Measurements from ENCODE around the gene LHX4.

The LHX4 gene

DNA sequence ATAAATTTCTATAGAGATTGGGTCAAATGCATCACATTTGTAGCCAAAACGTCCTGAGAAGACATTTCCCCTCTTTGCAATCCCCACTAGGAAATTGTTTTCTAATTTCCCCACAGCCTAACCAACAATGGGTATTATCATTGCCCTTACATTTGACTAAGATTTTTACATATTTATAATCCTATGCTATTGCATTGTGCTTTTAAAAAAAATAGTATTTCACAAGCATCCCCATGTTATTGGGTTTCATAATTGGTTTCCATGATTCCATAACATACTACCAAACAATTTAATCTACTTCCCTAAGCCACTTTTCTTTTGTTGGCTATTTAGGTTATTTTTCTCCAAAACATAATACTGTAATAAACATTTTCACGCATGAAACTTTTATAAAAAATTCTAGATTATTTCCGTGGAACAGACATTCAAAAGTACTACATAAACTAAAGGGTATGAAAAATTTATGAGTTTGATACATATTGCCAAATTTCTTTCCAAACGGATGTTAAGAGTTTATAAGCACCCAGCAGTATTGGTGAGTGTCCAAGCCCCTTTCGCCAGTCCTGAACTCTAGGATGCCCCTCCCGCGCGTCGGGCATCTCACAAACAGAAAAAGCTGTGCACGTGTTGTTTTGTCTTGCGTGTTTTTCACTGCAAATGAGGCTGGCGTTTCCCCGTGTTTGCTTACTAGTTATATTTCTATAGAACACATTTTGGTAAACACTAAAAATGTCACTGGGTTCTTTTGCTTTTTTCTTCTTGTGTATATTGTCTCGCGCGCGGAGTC, 2.0 kb upstream of the LHX4 start:
- no peak for DNase-seq (ENCODE audit: low read depth)

DNA sequence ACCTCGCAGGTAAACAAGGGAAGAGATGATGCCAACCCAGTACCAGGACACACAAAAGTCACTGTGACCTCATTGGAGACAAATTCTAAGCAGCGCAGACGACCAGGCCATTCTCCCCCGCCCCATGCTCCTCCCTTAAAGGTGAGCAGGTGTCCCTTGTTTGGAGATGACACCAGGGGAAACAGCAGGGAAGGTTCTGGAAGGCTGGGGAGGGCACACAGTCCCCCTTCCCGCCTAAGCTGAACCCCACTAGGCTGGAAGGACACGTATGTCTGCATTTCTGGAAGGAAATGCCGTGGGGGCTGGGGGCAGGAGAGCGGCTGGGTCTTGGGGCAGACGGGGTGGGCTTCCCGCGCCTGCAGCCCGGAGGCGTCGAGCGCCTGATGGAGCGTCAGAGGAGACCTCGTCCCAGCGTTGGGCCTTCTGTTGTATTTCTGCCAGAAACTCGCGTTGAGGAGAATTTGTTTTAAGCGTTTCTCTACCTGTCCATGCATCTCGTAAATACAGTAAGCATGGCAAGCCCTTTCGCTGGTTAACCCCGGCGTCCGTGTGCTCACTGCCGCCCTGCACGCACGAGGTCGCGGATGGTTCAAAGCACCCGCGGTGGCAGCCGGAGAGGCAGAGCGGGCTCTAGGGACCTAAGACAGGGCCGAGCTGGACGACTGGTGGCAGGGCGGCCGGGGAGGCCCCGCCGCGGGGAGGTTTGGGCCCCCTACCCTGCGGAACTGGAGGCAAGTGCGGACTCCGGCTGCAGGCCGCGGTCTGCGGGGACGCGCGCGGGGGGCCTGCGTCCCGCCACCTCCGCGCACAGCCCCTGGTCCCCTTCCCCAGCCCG, 1.2 kb upstream of the LHX4 start:
- DNase-seq (ENCODE audit: low read depth): no peak

DNA sequence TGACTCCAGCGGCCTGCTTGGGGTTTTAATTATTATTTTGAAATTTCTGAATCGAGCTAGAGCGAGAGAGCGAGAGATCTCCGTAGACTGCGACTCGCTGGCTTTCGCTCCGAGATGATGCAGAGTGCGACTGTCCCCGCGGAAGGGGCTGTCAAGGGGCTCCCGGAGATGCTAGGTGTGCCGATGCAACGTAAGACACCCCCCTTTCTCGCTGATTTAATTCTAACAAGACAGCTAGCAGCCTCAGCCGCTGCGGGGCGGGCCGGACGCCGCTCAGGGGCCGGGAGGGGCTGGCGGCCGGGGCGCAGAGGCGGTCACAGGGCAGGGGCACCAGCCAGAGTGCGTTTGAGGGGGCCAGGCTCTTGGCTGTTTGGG, 339 bp downstream of the LHX4 start:
- no peak for DNase-seq (ENCODE audit: low read depth)

DNA sequence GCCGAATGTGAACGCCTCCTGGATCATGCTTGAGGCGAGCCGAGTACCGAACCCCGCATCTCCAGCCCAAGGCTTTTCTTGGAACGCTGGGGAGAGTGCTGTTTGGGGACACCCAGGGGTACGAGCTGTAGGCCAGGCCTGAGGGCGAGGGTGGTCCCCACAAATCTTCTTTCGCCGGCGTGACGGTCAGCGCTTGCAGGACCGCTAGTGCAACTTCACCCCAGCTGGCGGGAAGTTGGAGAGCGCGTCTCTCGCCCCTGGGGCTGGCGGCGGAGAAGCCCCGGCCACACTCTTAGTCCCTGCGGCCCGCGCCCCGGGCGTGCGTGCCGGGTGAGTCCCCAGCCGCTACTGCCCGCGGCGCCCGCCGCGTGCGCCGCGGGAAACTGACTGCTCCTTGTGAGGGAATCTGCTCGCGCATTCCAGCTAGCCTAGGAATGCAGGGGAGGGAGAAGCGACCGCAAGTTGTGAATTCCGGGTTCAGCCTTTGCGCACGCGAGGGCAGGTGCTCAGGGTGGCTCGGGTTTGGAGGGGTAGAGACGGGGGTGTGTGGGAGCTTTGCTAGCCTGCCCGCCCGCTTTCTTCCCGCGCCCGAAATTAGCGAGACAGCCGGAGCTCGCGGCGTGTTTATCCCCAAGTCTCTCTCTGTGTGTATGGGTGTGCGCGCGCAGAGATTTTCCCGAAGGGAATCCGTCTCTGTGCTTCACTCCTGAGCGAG, 884 bp downstream of the LHX4 start:
- DNase-seq (ENCODE audit: low read depth): no peak

DNA sequence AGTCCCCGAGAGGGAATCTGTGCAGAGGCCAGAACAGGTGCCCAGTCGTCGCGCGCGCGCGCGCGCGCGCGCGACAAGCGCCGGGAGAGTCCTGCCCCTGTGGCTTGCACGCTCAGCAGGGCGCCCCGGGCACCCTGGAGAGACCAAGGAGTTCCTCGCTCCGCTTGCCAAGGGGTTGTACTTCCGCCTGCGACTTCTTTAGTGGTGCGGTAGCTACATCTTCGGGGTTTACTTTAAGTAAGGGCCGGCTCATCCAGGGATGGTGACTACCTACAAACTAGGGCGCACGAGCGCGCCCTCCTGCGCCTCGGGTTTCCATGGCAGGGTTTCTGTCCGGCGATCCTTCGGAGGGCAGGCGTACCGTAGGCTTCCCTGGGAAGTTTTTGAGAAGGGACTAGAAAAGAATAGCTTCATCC, 1.4 kb downstream of the LHX4 start:
- no peak for DNase-seq (ENCODE audit: low read depth)

DNA sequence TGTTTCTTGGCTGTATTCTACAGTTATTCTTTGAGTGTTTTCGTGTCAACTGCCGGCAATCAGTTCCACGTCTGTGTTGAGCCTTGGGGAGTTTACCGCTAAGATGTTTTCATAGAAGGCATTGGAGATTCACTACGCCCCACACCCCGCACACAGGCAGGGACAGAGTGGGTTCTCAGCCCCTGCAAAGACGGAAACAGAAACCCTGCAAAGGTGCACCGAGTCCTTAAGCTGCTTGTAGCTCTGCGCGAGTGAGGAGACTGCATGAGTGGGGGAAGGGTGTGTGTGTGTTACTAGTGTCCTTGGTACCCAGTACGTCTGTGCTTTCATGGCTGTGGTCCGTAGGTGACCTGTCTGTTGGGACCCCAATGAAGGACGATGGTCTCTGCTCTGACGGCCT, 1.9 kb downstream of the LHX4 start:
- no peak for DNase-seq (ENCODE audit: low read depth)

DNA sequence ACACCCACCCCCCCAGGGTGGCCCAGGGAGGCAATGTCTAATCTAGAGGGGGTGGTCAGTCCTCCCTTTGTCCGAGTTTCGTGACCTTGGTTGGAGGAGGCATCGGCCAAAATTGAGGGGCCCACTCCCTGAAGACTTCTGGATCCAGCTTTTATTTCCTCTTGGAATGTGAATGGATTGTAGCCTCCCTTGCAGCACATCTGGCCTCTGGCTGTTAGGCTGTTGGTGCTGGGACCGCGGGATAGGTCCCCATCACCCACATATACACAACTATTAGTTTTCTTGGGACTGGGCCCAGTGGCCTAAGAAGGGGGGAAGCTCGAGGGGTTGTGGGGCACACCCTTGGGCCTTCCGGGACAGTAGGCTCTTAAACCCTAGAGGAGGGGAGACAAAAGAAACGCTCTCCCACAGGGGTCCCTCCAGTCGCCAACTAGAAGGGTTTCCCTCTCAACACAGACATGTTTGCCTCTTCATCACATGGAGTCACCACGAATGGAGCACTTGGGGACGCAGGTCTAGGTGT, 2.5 kb downstream of the LHX4 start:
- DNase-seq (ENCODE audit: low read depth): no peak

DNA sequence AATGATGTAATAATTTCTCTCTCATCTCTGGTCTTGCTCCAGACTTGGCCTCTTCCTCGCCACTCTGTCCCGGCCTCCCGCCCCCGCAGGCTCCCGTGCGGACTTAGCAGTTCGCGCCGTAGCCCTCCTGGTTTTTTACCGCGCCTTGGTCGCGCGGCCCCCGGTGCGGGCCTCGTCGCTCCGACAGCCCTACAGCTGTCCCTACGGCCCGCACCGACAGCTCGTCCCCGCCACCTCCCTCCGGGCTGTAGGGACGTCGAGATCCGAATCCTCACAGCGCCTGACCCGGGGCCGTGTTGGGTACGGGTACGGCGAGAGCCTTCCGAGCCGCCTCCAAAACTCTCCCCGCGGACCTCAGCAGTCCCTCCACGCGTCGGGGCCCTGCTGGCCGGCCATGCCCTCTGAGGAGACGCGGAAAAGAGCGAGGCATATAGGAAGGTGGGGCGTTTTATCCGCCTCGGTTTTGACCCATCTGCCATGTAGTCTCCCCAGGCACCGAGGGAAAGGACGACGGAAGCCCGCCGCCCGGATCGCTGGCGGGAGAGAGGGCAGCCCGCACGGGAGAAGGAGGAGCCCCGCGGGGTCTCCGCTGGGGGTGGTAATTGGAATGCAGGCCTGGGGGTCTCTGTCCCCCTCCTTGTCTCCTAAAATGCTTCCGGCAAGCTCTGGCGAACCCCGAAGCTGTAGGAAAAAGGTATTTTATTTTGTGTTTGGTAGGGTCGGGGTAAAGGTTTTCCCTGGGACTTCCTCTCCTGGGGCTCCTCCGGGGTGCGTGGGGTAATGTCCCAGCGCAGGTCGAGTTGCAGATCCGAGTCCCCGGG, 3.3 kb downstream of the LHX4 start:
- DNase-seq (ENCODE audit: low read depth): no peak

DNA sequence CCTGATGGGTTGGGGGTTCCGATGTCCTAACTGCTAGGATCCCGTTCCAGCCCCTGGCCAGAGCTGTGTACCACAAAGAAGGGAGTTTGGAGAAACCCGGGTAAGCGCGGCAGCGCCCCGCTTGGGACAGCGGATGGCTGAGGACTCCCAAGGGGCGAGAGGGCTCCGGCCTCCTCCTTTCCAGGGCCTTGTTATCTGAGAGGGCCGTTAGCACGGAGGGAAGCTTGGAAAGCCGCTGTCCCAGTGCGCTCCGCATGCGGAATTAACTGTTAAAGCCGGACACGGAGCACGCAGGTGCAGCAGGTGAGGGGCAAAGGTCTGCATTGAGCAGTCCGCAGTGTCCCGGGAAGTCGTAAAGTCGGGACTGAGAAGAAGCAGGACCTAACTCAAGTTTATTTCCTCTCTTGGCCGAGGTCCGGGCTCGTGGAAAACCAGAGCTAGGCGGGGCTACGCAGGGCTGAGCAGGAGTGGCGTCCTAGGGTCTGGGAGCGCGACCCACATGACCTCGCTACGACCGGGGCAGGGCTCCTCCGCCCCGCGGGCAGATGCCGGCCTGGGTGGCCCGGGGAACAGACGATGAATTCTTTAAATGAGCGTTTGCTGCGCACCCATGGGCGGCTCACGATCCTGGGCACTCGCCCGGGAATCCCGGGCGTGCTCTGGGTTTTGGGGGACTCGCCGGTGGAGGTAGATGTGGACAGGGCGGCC, 4.5 kb downstream of the LHX4 start:
- no peak for DNase-seq (ENCODE audit: low read depth)

DNA sequence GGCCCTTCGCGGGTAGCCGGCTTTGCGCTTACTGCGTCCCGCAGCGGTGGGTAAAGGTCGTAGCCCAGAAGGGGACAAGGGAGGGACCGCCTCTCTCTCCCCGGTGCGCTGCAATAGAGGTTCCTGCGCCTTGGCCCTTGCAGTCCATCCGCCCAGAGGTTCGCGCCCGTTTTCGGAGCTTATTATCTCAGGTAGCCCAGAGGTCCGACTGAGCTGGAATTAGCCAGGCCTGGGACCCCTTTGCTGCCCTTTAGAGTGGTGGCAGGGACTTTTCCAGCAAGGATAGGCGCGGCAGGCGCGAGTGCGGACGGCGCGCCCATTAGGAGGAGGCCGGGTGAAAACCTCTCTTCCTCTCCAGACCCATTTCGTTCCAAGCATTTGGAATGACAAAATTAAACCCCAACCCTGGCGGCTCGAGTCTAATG, 5.0 kb downstream of the LHX4 start:
- DNase-seq (ENCODE audit: low read depth): no peak

DNA sequence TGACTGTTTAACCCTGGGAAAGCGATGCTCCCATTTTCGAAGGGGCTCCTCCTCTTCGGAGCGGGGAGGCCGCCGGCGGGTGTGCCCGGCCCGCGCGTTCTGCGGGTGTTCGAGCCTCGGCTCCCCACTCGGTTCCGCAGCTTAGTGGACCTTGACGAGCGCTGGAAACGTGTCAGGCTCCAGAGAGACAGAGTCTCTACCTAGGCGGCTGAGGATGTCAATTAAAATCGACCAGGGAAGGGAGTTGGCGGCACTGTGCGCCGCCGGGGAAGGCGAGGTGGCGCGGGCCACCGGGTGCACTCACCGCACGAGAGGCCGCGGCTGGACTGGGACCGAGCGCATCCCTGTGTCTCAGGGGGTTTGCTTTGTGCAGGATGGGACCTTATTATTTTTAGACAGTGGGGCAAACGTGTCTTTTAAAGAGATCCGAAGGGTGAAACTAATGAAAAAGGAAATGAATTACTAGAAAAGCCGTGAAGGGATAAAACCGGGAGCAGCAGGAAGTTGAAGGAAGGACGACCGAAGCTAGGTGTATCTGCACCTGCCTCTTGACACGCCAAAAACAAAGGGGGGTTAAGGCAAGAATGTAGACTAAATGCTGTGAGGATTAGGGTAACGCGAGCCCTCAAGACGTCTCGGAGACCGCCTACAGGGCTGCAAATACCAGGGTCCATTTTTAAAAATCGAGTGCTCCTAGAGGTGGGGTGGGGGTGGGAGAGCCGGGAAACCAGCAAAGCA, 5.6 kb downstream of the LHX4 start:
- no peak for DNase-seq (ENCODE audit: low read depth)

DNA sequence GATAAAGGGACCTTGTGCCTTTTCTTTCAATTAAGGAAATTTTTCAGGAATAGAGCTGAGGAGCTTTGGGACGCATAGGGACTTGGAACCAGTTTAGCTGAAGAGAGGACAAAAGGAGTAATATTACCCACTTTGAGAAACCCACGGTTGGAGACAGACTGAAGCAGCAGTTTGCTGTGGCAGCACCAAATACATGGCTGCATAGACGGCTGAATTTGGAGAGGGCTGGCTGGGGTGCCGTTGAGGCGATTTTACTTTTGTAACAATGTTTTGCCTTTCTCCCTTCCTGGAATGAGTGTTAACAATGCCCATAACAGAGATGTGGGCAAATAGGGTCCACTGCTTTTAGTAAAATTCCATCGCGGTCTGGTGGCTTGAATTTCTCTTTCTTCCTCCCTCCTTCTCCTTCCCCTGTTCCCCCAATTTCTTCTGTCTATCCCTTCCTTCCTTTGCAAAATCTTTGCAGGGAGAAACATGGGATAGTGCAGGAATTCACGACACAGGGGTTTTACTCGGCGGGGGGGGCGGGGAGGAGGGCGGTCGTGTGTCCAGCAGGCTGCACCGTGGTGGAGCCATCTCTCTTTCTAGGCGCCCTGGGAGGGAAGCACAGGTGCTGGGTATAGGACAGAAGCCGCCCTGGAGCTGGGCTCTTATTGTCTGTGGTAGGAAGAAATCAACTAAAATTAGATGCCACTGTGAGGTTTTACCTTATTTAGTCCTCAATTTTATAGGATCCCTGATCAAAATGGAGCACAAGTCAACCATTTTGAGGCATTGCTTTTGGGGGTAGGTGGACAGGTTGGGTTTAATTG, 6.8 kb downstream of the LHX4 start:
- no peak for DNase-seq (ENCODE audit: low read depth)

DNA sequence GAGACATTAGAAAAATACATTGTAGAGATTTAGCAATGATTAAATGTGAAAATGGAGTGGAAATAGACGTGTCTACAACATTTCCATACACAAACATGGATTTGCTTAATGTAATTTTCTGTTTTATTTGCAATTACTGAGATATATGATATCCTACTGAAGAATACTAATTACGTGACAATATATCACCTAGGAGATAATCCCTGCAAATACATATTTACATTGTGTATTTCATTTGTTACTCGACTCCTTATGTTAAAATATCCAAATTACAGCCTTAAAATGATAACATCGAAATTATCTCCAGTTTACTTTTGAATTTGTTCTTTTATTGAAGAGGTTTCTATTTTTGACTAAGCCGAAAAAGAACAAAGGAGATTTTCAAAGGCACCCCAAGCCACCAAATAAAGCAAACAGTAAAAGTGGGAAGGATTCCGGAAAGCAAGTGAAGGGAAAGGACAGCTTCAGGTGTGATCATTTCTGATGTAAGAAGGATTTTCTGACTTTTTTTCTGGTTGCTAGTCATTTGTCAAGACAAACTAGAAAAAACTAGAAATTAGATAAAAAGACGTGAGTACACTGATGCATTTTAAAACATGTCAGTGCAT, 7.9 kb downstream of the LHX4 start:
- no peak for DNase-seq (ENCODE audit: low read depth)

DNA sequence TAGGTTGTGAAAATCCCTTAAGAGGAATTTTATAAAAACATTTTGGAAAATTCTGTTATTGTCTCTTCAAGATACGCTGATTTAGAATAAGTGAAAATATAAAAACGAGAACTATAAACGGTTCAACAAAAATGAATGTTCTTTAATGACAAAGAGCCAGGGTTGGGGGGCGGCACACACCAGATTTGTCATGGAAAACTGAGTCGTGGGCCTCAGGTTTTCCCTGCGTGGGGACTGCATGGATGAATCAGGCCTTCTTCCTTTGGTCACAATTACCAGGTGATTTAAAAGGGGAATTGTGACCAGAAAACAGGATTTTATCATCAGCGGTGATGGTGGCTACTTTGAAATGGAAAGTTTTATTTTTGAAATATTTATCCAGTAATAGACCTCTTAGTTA, 8.6 kb downstream of the LHX4 start:
- DNase-seq (ENCODE audit: low read depth): no peak

DNA sequence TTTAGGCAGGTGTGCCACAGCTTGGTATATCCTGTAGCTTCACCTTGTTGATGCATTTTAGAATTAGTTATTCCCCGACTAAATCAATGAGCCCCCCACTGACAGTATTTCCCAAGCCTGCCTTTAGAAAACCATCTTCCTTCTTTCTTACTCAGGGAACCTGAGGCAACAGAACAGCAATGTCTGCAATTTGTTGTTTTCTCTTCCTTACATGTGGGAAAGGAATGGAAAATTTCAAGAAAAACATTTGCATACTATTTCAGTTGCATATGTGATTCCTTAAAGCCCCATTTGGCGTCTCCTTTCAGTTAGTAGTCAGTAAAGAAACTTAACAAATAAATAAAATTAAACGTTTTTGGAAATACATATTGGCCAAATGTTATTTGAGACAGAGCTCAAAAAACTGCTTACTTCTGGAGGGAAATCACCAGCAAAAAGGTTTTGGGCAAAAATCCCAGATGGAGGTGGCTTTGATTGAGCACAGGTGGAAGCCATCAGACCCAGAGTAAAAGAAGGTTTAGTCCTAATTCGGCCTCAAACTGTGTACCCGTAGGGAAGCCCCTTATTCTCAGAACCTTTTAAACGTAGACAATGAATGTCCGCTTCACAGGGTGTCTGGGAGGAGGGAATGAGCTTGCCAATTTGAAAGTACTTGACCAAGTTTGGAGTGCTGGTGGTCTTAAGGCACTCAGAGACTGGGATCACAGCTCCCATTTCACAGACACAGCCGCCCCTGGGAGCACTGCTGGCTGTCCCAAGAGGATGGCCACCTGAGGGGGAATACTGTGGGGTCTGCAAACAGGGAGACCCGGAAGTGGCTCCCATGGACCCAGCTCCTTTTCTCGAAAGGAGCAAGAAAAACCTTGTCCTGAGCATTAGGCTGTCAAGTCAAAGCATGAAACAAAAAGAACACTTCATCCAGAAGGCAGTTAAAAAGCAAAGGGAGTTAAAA, 9.4 kb downstream of the LHX4 start:
- DNase-seq (ENCODE audit: low read depth): no peak

DNA sequence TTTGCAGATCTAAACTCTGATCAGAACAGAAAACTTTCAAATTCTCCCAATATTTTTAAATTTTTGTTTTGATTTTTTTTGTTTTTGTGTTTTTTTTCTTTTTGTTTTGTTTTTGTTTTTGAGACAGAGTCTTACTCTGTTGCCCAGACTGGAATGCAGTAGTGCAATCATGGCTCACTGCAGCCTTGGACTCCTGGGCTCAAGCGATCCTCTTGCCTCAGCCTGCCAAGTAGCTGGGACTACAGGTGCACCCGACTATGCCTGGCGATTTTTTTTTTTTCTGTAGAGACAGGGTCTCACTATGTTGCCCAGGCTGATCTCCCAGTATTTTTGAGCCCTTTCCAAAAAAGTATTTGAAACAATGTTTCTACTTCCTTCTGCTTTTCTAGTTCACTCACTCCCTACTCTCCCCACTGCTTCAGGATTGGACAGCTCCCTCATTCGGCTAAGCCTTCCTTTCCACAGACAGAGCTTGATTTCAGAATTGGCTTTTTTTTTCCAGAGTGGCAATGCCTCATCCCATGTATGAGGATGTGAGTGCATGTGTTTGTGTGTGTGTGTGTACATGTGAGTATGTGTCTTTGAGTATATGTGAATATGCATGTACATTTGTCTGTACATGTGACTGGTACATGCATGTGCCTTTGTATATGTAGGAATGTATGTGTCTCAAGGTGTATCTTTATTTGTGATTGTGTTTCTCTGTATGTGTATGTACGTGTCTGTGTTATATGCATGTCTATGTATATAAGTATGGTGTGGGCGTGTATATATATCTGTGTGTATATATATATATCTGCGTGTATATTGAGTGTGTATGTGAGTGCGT, 11.9 kb downstream of the LHX4 start:
- no peak for DNase-seq (ENCODE audit: low read depth)

All from GM04503 (cell line).